ENCODE measurements around the gene SRSF6.

The SRSF6 gene

GRCh38 chr20:43426172-43426571 lies 31.5 kb upstream of the SRSF6 start:
- no peak for DNase-seq (ENCODE audit: low read depth)
- TF ChIP-seq, protein P1, sequence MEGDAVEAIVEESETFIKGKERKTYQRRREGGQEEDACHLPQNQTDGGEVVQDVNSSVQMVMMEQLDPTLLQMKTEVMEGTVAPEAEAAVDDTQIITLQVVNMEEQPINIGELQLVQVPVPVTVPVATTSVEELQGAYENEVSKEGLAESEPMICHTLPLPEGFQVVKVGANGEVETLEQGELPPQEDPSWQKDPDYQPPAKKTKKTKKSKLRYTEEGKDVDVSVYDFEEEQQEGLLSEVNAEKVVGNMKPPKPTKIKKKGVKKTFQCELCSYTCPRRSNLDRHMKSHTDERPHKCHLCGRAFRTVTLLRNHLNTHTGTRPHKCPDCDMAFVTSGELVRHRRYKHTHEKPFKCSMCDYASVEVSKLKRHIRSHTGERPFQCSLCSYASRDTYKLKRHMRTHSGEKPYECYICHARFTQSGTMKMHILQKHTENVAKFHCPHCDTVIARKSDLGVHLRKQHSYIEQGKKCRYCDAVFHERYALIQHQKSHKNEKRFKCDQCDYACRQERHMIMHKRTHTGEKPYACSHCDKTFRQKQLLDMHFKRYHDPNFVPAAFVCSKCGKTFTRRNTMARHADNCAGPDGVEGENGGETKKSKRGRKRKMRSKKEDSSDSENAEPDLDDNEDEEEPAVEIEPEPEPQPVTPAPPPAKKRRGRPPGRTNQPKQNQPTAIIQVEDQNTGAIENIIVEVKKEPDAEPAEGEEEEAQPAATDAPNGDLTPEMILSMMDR (IDR thresholded peaks at IDR 0.05; ENCODE audit: low read depth, low read length, missing control alignments): no peak
- no peak overlapping the region for H3K4me3 ChIP-seq (ENCODE audit: low read depth, low read length)

- H3K4me3 ChIP-seq (ENCODE audit: low read depth, low read length): no peak overlapping the region
- DNase-seq (ENCODE audit: low read depth): no peak
- TF ChIP-seq, protein P1 (IDR thresholded peaks at IDR 0.05; ENCODE audit: low read depth, low read length, missing control alignments): no peak
These were observed 27.2 kb upstream of the SRSF6 start for GRCh38 chr20:43430265-43431133.

- no peak overlapping the region for H3K4me3 ChIP-seq (ENCODE audit: low read depth, low read length)
- DNase-seq (ENCODE audit: low read depth): no peak
- TF ChIP-seq, protein P1 (IDR thresholded peaks at IDR 0.05; ENCODE audit: low read depth, low read length, missing control alignments): no peak
These were observed 26.6 kb upstream of the SRSF6 start for GRCh38 chr20:43431134-43431519.

- no peak for DNase-seq (ENCODE audit: low read depth)
- no peak overlapping the region for H3K4me3 ChIP-seq (ENCODE audit: low read depth, low read length)
- TF ChIP-seq, protein P1 (IDR thresholded peaks at IDR 0.05; ENCODE audit: low read depth, low read length, missing control alignments): peak; percentile 24
These were observed 25.2 kb upstream of the SRSF6 start for GRCh38 chr20:43432498-43432897.

GRCh38 chr20:43433250-43433854 lies 24.3 kb upstream of the SRSF6 start:
- TF ChIP-seq, protein P1 (IDR thresholded peaks at IDR 0.05; ENCODE audit: low read depth, low read length, missing control alignments): no peak
- H3K4me3 ChIP-seq (ENCODE audit: low read depth, low read length): no peak overlapping the region
- no peak for DNase-seq (ENCODE audit: low read depth)

DNA sequence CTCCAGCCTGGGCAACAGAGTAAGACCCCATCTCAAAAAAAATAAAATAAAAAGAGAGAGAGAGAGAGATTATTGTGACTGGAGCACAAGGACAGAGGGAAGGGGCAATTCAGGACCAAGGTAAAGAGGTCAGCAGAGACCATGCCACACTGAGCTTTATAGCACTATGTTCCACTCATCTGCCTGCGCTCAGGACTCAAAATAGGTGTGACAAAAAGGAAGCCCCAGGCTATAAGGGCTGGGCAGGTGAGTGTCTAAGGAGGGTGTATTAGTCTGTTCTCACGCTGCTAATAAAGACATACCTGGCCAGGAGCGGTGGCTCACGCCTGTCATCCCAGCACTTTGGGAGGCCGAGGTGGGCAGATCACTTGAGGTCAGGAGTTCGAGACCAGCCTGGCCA lies 23.1 kb upstream of the SRSF6 start:
- TF ChIP-seq, protein P1 (IDR thresholded peaks at IDR 0.05; ENCODE audit: low read depth, low read length, missing control alignments): no peak
- no peak overlapping the region for H3K4me3 ChIP-seq (ENCODE audit: low read depth, low read length)
- no peak for DNase-seq (ENCODE audit: low read depth)

Data from GM12864 (cell line).